ENCODE data around the gene SLC25A1. TPM values are rescaled to one million over a fixed set of nuclear protein-coding genes. Genes with fewer than 3 reads are reported as not detected.

Gene SLC25A1
- total and polyA plus RNA-seq, 2 of the 8 experiments (the other 6 are each of a cell fraction or from before 2014, with no cell fraction given): 110 to 148 TPM

DNA sequence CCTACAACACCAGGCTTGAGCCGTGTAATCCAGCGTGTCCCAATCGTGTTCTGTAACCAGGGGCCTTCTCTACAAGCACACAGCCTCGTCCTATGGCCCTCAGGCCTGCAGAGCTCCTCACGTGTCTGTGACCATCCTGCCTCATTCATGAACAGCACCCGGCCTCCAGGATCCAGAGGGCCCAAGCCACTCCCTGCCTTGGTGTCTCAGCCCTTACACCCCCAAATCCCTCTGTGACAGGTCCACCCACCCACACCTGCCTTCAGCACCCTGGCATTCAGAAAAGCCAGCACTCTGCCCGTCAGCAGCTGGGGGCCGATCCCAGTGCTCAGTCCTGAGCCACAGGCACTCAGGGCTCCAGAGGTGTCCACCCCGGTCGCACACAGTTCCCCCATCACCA, 41.6 kb downstream of the SLC25A1 start (continued):
- TF ChIP-seq, protein P1, sequence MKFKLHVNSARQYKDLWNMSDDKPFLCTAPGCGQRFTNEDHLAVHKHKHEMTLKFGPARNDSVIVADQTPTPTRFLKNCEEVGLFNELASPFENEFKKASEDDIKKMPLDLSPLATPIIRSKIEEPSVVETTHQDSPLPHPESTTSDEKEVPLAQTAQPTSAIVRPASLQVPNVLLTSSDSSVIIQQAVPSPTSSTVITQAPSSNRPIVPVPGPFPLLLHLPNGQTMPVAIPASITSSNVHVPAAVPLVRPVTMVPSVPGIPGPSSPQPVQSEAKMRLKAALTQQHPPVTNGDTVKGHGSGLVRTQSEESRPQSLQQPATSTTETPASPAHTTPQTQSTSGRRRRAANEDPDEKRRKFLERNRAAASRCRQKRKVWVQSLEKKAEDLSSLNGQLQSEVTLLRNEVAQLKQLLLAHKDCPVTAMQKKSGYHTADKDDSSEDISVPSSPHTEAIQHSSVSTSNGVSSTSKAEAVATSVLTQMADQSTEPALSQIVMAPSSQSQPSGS (IDR thresholded peaks at IDR 0.05; ENCODE audit: low read length): no peak
- TF ChIP-seq ZNF274 (IDR thresholded peaks at IDR 0.05; ENCODE audit: borderline replicate concordance, extremely low read depth, low read length): no peak

All from H1 (cell line).